Neural progenitor cell (in vitro differentiated cells): ENCODE data around the gene FRMPD1. TPM values are rescaled to one million over a fixed set of nuclear protein-coding genes. Genes with fewer than 3 reads are reported as not detected.

Experiments used
- DNase-seq: peaks from one replicate; pipeline ENCODE4 v3.0.0-alpha.2; 2016; ENCODE audit warnings: low spot score
- H2AFZ ChIP-seq: fragments of 200-600 bp; sonication (generic); replicated peaks from 2 replicates; pipeline ENCODE4 v1.6.1; 2016; ENCODE audit warnings: antibody characterized with exemption
- H3F3A ChIP-seq: fragments of 200-600 bp; sonication (generic); 2 replicates; pipeline ENCODE4 v1.6.1; 2016; ENCODE audit warnings: antibody characterized with exemption, low read depth
- H3K27ac ChIP-seq: fragments of 200-600 bp; sonication (generic); 2 replicates; pipeline ENCODE4 v1.5.1; 2016; ENCODE audit warnings: mild to moderate bottlenecking
- H3K27me3 ChIP-seq: fragments of 200-600 bp; sonication (generic); 2 replicates; pipeline ENCODE4 v1.6.1; 2016; ENCODE audit warnings: mild to moderate bottlenecking, moderate library complexity
- H3K36me3 ChIP-seq: fragments of 200-600 bp; sonication (generic); 2 replicates; pipeline ENCODE4 v1.5.1; 2016
- H3K4me1 ChIP-seq: fragments of 200-600 bp; sonication (generic); 2 replicates; pipeline ENCODE4 v1.6.1; 2016; ENCODE audit warnings: mixed run types
- H3K4me2 ChIP-seq: fragments of 200-600 bp; sonication (generic); 2 replicates; pipeline ENCODE4 v1.6.1; 2016
- H3K4me3 ChIP-seq: fragments of 200-600 bp; sonication (generic); 2 replicates; pipeline ENCODE4 v1.5.1; 2016
- H3K79me2 ChIP-seq: fragments of 200-600 bp; sonication (generic); 2 replicates; pipeline ENCODE4 v1.6.1; 2016; ENCODE audit warnings: low read depth
- H3K9ac ChIP-seq: fragments of 200-600 bp; sonication (generic); 2 replicates; pipeline ENCODE4 v1.6.1; 2016
- H3K9me3 ChIP-seq: fragments of 200-600 bp; sonication (generic); 2 replicates; pipeline ENCODE4 v1.5.1; 2016; ENCODE audit warnings: low read depth
- H4K20me1 ChIP-seq: fragments of 200-600 bp; sonication (generic); 2 replicates; pipeline ENCODE4 v1.6.1; 2016; ENCODE audit warnings: low read depth
- H3K27ac Mint-ChIP-seq: 3 replicates; pipeline ENCODE4 v1.8.0; 2021; ENCODE audit warnings: mixed read lengths
- H3K27me3 Mint-ChIP-seq: 2 replicates; pipeline ENCODE4 v1.8.0; 2022; ENCODE audit warnings: low read depth, mild to moderate bottlenecking, inconsistent platforms, moderate library complexity, mixed read lengths; ENCODE audit not compliant: insufficient read depth
- H3K36me3 Mint-ChIP-seq: 3 replicates; pipeline ENCODE4 v1.8.0; 2021; ENCODE audit warnings: mixed read lengths
- H3K4me1 Mint-ChIP-seq: 3 replicates; pipeline ENCODE4 v1.8.0; 2021; ENCODE audit warnings: mixed read lengths
- H3K4me3 Mint-ChIP-seq: 3 replicates; pipeline ENCODE4 v1.8.0; 2021; ENCODE audit warnings: mild to moderate bottlenecking, moderate library complexity, mixed read lengths
- H3K9me3 Mint-ChIP-seq: 3 replicates; pipeline ENCODE4 v1.8.0; 2020; ENCODE audit warnings: mixed read lengths
- EZH2 ChIP-seq: fragments of 200-600 bp; sonication (generic); IDR thresholded peaks from 2 replicates; pipeline ENCODE4 v1.6.1; 2017; ENCODE audit warnings: antibody characterized with exemption, mild to moderate bottlenecking, moderate library complexity
- EZH2phosphoT487 ChIP-seq: fragments of 200-600 bp; sonication (generic); IDR thresholded peaks from 2 replicates; pipeline ENCODE4 v1.6.1; 2017; ENCODE audit warnings: antibody characterized with exemption
- total RNA-seq: library from RNA; depleted of rRNA; stranded (reverse); fragments of >200 nt; gene quantifications from 2 replicates; pipeline ENCODE4 v1.2.3, GENCODE V29; 2015; ENCODE audit warnings: low replicate concordance
- TF ChIP-seq, protein P1 (sequence below): fragments of 200-600 bp; sonication (generic); IDR thresholded peaks from 2 replicates; pipeline ENCODE4 v1.5.1; 2017; ENCODE audit warnings: antibody characterized with exemption, mild to moderate bottlenecking

Gene FRMPD1
- total RNA-seq, 1 donor from 2014 or later, result not detected

DNA sequence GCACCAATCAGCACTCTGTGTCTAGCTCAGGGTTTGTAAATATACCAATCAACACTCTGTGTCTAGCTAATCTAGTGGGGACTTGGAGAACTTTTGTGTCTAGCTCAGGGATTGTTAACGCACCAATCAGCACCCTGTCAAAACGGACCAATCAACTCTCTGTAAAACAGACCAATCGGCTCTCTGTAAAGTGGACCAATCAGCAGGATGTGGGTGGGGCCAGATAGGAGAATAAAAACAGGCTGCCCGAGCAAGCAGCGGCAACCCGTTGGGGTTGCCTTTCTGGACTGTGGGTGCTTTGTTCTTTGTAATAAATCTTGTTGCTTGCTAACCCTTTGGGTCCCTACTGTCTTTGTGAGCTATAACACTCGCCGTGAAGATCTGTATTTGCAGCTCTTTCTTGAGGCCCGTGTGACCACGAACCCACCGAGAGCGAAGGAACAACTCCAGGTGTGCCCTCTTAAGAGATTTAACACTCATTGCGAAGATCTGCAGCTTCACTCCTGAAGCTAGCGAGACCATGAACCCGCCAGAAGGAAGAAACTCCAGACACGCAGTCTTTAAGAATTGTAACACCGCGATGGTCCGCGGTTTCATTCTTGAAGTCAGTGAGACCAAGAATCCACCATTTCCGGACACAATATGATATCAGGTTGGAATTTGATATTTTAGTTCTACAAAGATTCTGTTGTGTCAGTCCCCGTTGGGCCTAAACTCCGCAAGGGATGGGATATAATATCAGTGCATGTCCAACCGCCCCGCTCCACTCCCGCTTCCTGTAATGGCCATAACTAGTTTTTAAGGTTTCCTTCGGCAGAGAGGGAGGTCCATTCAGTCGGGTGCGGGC, 102.1 kb downstream of the FRMPD1 start:
- no peak overlapping the region for H3K27ac ChIP-seq
- H3K4me3 Mint-ChIP-seq, result peak overlapping the region; percentile 97
- H3K27ac Mint-ChIP-seq, result no peak overlapping the region
- H3K36me3 Mint-ChIP-seq, result peaks cover 1% of the 10 kb centered on the region
- peak overlapping the region; percentile 94 for H2AFZ ChIP-seq
- H3K9ac ChIP-seq, result no peak overlapping the region
- H3K27me3 Mint-ChIP-seq, result peaks cover 10% of the 10 kb centered on the region
- no peak for DNase-seq
- peaks cover 3% of the 10 kb centered on the region for H3K9me3 Mint-ChIP-seq
- no peaks in the 10 kb centered on the region for H3K27me3 ChIP-seq
- no peaks in the 10 kb centered on the region for H3K9me3 ChIP-seq
- peaks cover 15% of the 10 kb centered on the region for H3K4me1 Mint-ChIP-seq
- TF ChIP-seq, protein P1, sequence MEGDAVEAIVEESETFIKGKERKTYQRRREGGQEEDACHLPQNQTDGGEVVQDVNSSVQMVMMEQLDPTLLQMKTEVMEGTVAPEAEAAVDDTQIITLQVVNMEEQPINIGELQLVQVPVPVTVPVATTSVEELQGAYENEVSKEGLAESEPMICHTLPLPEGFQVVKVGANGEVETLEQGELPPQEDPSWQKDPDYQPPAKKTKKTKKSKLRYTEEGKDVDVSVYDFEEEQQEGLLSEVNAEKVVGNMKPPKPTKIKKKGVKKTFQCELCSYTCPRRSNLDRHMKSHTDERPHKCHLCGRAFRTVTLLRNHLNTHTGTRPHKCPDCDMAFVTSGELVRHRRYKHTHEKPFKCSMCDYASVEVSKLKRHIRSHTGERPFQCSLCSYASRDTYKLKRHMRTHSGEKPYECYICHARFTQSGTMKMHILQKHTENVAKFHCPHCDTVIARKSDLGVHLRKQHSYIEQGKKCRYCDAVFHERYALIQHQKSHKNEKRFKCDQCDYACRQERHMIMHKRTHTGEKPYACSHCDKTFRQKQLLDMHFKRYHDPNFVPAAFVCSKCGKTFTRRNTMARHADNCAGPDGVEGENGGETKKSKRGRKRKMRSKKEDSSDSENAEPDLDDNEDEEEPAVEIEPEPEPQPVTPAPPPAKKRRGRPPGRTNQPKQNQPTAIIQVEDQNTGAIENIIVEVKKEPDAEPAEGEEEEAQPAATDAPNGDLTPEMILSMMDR, result no peak
- TF ChIP-seq EZH2phosphoT487, result no peak
- TF ChIP-seq EZH2, result no peak
- H3K4me3 ChIP-seq, result peak overlapping the region; percentile 74
- H3K79me2 ChIP-seq, result no peaks in the 10 kb centered on the region
- no peaks in the 10 kb centered on the region for H3F3A ChIP-seq
- peak overlapping the region; percentile 92 for H3K4me2 ChIP-seq
- H3K36me3 ChIP-seq, result no peaks in the 10 kb centered on the region
- peaks cover 3% of the 10 kb centered on the region for H3K4me1 ChIP-seq
- no peaks in the 10 kb centered on the region for H4K20me1 ChIP-seq

GRCh38 chr9:37753489-37754190, 102.9 kb downstream of the FRMPD1 start, which contains the start of gene TRMT10B:
Gene TRMT10B (plus strand): TSS chr9:37753805. CDS start chr9:37761932, 8,127 bp downstream.
- H3K36me3 Mint-ChIP-seq, result peaks cover 1% of the 10 kb centered on the region
- H3K27ac Mint-ChIP-seq, result peak within 1 kb of the TSS; percentile 69
- Histone ChIP-seq H3K27me3 (no peaks in the 10 kb centered on the region), H3K9ac (peak within 1 kb of the TSS; percentile 54), H3K4me2 (peak within 1 kb of the TSS; percentile 92), H3K4me3 (peak within 1 kb of the TSS; percentile 74), H3F3A (no peaks in the 10 kb centered on the region), H3K9me3 (no peaks in the 10 kb centered on the region), H3K79me2 (no peaks in the 10 kb centered on the region), H2AFZ (peak within 1 kb of the TSS; percentile 94), H4K20me1 (no peaks in the 10 kb centered on the region), H3K27ac (no peak within 1 kb of the TSS), H3K36me3 (no peaks in the 10 kb centered on the region), H3K4me1 (peaks cover 3% of the 10 kb centered on the region)
- H3K9me3 Mint-ChIP-seq, result peaks cover 3% of the 10 kb centered on the region
- TF ChIP-seq, protein P1, result no peak
- TF ChIP-seq EZH2phosphoT487 (no peak), EZH2 (no peak)
- peak; percentile 87 for DNase-seq
- peak within 1 kb of the TSS; percentile 97 for H3K4me3 Mint-ChIP-seq
- H3K4me1 Mint-ChIP-seq, result peaks cover 15% of the 10 kb centered on the region
- peaks cover 9% of the 10 kb centered on the region for H3K27me3 Mint-ChIP-seq

GRCh38 chr9:37758747-37759146, 108.0 kb downstream of the FRMPD1 start:
- H3K27ac Mint-ChIP-seq, result peak overlapping the region; percentile 70
- Histone ChIP-seq H3K4me2 (no peak overlapping the region), H3K27ac (no peak overlapping the region), H3F3A (no peaks in the 10 kb centered on the region), H2AFZ (no peak overlapping the region), H3K9ac (no peak overlapping the region), H3K27me3 (no peaks in the 10 kb centered on the region), H3K9me3 (no peaks in the 10 kb centered on the region), H4K20me1 (peaks cover 3% of the 10 kb centered on the region), H3K79me2 (no peaks in the 10 kb centered on the region), H3K4me1 (peaks cover 3% of the 10 kb centered on the region), H3K36me3 (no peaks in the 10 kb centered on the region), H3K4me3 (no peak overlapping the region)
- H3K4me3 Mint-ChIP-seq, result no peak overlapping the region
- peaks cover under 1% of the 10 kb centered on the region for H3K27me3 Mint-ChIP-seq
- H3K9me3 Mint-ChIP-seq, result no peaks in the 10 kb centered on the region
- no peak for DNase-seq
- H3K36me3 Mint-ChIP-seq, result peaks cover 4% of the 10 kb centered on the region
- H3K4me1 Mint-ChIP-seq, result peaks cover 10% of the 10 kb centered on the region
- TF ChIP-seq EZH2phosphoT487 (no peak), EZH2 (no peak)
- TF ChIP-seq, protein P1, result no peak
